T-helper 17 cell (primary cell): ENCODE data around the gene CPN2. TPM values are rescaled to one million over a fixed set of nuclear protein-coding genes. Genes with fewer than 3 reads are reported as not detected.

Experiments
- ATAC-seq: fragments of 150-1000 bp; cut with Tn5 transposase; 2 replicates; pipeline ENCODE4 v1.10.0; 2021; ENCODE audit warnings: mild to moderate bottlenecking, moderate library complexity
- DNase-seq, 3 donors: peaks; one replicate each; pipeline versions ENCODE4 v3.0.0 to v3.0.0-alpha.2; 2020 to 2021
- H3K9me3 ChIP-seq: one replicate; pipeline ENCODE4 v1.7.0; 2013; ENCODE audit warnings: low read length, mild to moderate bottlenecking; ENCODE audit not compliant: control insufficient read depth, poor library complexity, severe bottlenecking
- H3K27ac Mint-ChIP-seq: one replicate; pipeline ENCODE4 v1.8.0; 2022; ENCODE audit warnings: mild to moderate bottlenecking, moderate library complexity, mixed read lengths
- H3K27me3 Mint-ChIP-seq: one replicate; pipeline ENCODE4 v1.8.0; 2022; ENCODE audit warnings: mixed read lengths
- H3K36me3 Mint-ChIP-seq: one replicate; pipeline ENCODE4 v1.8.0; 2022; ENCODE audit warnings: low read depth, mixed read lengths
- H3K4me1 Mint-ChIP-seq: one replicate; pipeline ENCODE4 v1.8.0; 2022; ENCODE audit warnings: mild to moderate bottlenecking, mixed read lengths
- H3K4me3 Mint-ChIP-seq: one replicate; pipeline ENCODE4 v1.8.0; 2022; ENCODE audit warnings: mild to moderate bottlenecking, moderate library complexity, mixed read lengths
- total RNA-seq, 4 donors: library from RNA in 2 of 4; stranded (reverse) in 2 of 4; gene quantifications; one replicate each; pipeline ENCODE4 v1.2.3 and lab custom pipeline; 2022 to 2026

Gene CPN2
- total RNA-seq, result not detected
- 0 reads per million in 2 donors for total RNA-seq (lab: John Stamatoyannopoulos, UW)

- ATAC-seq (no peak), DNase-seq (no peak)
- Mint-ChIP-seq H3K4me1 (no peaks in the 10 kb centered on the region), H3K27ac (no peak within 1 kb of the TSS), H3K36me3 (no peaks in the 10 kb centered on the region), H3K27me3 (no peaks in the 10 kb centered on the region), H3K4me3 (no peak within 1 kb of the TSS)
- H3K9me3 ChIP-seq, result no peaks in the 10 kb centered on the region
These were observed at the start of gene CPN2 for GRCh38 chr3:194351080-194351672. TSS of gene CPN2 (minus strand) at chr3:194351328. CDS start at chr3:194342702, 8,626 bp downstream.

DNA sequence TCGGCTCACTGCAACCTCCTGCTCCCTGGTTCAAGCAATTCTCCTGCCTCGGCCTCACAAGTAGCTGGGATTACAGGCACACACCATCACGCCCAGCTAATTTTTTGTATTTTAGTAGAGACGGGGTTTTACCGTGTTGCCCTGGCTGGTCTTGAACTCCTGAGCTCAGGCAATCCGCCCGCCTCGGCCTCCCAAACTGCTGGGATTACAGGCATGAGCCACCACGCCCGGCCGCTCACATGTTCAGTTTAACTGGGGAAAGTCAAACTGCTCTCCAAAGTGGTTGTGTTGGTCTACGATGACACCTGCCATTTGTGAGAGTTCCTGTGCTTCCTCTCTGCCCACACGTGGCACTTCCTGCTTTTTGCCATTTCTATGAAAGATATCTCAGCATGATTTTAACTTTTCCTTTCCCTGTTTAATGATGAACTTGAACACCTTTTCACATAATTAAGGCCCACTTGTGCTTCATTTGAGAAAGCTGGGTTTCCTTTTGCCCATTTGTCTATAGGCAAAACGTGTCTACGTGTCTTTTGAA, 48.8 kb upstream of the CPN2 start:
- Mint-ChIP-seq H3K4me1 (peaks cover 38% of the 10 kb centered on the region), H3K36me3 (no peaks in the 10 kb centered on the region), H3K27me3 (no peaks in the 10 kb centered on the region), H3K27ac (no peak overlapping the region), H3K4me3 (no peak overlapping the region)
- H3K9me3 ChIP-seq, result no peaks in the 10 kb centered on the region
- DNase-seq, result no peak
- no peak for ATAC-seq

DNA sequence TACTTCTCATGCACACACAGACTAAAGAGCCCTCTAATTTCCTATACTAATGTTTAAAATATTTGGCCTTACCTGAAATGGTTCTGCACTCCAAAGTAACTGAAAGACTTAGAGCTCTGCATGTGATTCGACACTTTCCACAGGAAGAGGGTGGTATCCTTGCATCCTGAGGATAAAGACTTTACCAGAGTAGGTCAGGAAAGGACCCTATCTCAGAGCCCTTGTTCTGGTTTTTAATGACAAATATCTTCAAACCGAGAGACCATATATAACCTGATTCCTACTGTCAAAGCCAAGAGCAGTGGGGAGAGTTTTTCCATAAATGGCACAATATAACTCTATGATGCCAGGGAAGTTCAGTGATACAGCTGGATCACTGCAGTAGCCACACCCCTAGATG, 48.0 kb upstream of the CPN2 start, which contains the start of gene GP5:
TSS of gene GP5 (minus strand) at position 101 of the 400 bp plus-strand sequence. CDS start 984 bp downstream, outside the sequence.
- Mint-ChIP-seq H3K27ac (peak within 1 kb of the TSS; percentile 56), H3K36me3 (no peaks in the 10 kb centered on the region), H3K4me1 (peaks cover 41% of the 10 kb centered on the region), H3K27me3 (no peaks in the 10 kb centered on the region), H3K4me3 (peak within 1 kb of the TSS; percentile 93)
- H3K9me3 ChIP-seq, result no peaks in the 10 kb centered on the region
- DNase-seq (no peak), ATAC-seq (no peak)

GRCh38 chr3:194397757-194398312, 46.7 kb upstream of the CPN2 start:
- peaks cover 41% of the 10 kb centered on the region for H3K4me1 Mint-ChIP-seq
- H3K4me3 Mint-ChIP-seq, result peak overlapping the region; percentile 93
- no peaks in the 10 kb centered on the region for H3K9me3 ChIP-seq
- DNase-seq (no peak), ATAC-seq (peak; percentile 19)
- no peaks in the 10 kb centered on the region for H3K27me3 Mint-ChIP-seq
- peak overlapping the region; percentile 85 for H3K27ac Mint-ChIP-seq
- no peaks in the 10 kb centered on the region for H3K36me3 Mint-ChIP-seq

DNA sequence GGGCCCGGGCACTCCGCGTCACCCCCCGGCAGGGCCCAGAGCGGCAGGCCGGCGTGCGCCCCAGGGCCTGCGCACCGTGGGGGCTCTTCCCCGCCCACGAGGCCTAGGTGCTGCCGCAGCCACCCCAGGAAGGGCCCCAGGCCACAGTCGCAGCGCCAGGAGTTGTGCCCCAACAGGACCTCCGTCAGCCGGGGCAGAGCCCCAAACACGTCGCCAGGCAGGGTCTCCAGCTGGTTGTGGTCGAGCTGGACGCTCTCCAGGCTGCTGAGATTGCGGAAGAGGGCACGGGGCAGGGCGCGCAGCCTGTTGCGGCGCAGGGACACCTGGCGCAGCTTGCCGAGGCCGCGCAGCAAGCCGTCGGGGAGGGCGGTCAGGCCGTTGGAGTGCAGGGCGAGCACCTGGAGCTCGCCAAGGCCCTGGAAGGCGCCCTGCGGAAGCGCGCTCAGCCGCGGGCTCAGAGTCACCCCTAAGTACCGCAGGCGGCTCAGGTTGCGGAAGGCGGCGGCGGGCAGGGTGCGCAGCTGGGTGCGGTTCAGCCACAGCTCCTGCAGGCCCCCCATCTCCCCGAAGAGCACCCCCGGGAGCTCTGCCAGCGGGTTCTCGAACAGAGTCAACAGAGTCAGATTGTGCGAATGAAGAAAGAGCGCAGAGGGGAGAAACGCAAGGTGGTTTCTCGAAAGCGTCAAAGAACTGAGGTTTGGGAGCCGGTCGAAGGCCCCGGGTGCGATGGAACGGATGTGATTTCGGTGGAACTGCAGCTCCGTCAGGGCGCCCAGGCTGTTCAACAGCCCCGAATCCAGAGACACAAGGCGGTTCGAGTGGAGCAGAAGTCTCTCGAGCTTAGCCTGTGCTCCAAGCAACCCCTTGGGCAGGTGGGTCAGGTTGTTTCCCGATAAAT, 46.0 kb upstream of the CPN2 start:
- ATAC-seq (peak; percentile 67), DNase-seq (peak in 2 of 3 donors; percentile 22 to 30)
- Mint-ChIP-seq H3K27ac (peak overlapping the region; percentile 85), H3K27me3 (no peaks in the 10 kb centered on the region), H3K4me3 (peak overlapping the region; percentile 93), H3K36me3 (no peaks in the 10 kb centered on the region), H3K4me1 (peaks cover 41% of the 10 kb centered on the region)
- no peaks in the 10 kb centered on the region for H3K9me3 ChIP-seq

DNA sequence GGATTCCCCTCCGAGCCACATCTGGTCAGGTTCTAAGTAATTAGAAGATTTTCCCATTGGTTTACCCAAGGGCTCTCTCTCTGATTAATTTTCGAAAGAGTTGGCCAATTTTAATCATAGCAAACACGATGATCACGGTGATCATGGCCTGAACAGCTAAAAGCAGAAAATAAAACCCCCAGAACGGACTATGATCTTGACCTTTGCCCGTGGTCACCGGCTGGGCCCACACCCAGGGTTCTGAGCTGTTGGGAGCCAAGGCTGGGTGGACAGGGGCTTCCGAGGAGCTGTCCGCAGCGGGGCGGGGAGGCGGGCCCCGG, 45.4 kb upstream of the CPN2 start:
- H3K9me3 ChIP-seq, result no peaks in the 10 kb centered on the region
- Mint-ChIP-seq H3K36me3 (no peaks in the 10 kb centered on the region), H3K27ac (peak overlapping the region; percentile 85), H3K27me3 (no peaks in the 10 kb centered on the region), H3K4me3 (peak overlapping the region; percentile 93), H3K4me1 (peaks cover 41% of the 10 kb centered on the region)
- DNase-seq (no peak), ATAC-seq (no peak)

GRCh38 chr3:194395778-194396538, 44.8 kb upstream of the CPN2 start:
- Mint-ChIP-seq H3K27ac (peak overlapping the region; percentile 85), H3K4me1 (peaks cover 41% of the 10 kb centered on the region), H3K27me3 (no peaks in the 10 kb centered on the region), H3K36me3 (no peaks in the 10 kb centered on the region), H3K4me3 (peak overlapping the region; percentile 93)
- ATAC-seq (peak; percentile 72), DNase-seq (peak in 1 of 3 donors; percentile 27)
- H3K9me3 ChIP-seq, result no peaks in the 10 kb centered on the region

GRCh38 chr3:194395212-194395611, 44.1 kb upstream of the CPN2 start:
- Mint-ChIP-seq H3K27me3 (no peaks in the 10 kb centered on the region), H3K4me1 (peaks cover 40% of the 10 kb centered on the region), H3K27ac (peak overlapping the region; percentile 85), H3K36me3 (no peaks in the 10 kb centered on the region), H3K4me3 (peak overlapping the region; percentile 93)
- no peak for ATAC-seq
- DNase-seq, result no peak
- H3K9me3 ChIP-seq, result no peaks in the 10 kb centered on the region

- no peaks in the 10 kb centered on the region for H3K9me3 ChIP-seq
- Mint-ChIP-seq H3K36me3 (no peaks in the 10 kb centered on the region), H3K4me3 (no peak overlapping the region), H3K27me3 (no peaks in the 10 kb centered on the region), H3K27ac (no peak overlapping the region), H3K4me1 (peaks cover 23% of the 10 kb centered on the region)
- no peak for DNase-seq
- no peak for ATAC-seq
These were observed 41.4 kb upstream of the CPN2 start for GRCh38 chr3:194392576-194392975.

DNA sequence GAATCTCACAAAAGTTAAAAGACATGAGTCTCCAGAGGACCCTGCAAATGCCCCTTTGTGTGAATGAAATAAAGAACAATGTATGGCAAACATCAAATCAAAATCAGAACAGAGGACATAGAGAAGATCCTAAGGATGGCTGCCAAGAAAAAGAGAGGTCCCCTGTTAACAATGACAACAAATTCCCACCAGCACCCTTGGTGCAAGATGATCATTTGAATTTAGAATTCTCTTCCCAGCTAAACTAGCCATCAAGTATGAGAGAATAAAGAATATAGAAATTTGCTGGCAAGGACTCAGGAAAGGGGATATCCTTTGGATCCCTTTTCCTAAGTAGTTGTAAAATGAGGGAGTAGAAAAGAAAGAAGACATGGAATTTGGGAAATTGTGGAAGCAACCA, 39.7 kb upstream of the CPN2 start:
- Mint-ChIP-seq H3K27ac (no peak overlapping the region), H3K4me3 (no peak overlapping the region), H3K27me3 (no peaks in the 10 kb centered on the region), H3K36me3 (no peaks in the 10 kb centered on the region), H3K4me1 (peaks cover 11% of the 10 kb centered on the region)
- DNase-seq (no peak), ATAC-seq (no peak)
- H3K9me3 ChIP-seq, result no peaks in the 10 kb centered on the region

GRCh38 chr3:194389269-194389668, 38.1 kb upstream of the CPN2 start:
- H3K9me3 ChIP-seq, result no peaks in the 10 kb centered on the region
- H3K4me1 Mint-ChIP-seq, result no peaks in the 10 kb centered on the region
- ATAC-seq (no peak), DNase-seq (no peak)
- H3K4me3 Mint-ChIP-seq, result no peak overlapping the region
- H3K27ac Mint-ChIP-seq, result no peak overlapping the region
- H3K36me3 Mint-ChIP-seq, result no peaks in the 10 kb centered on the region
- H3K27me3 Mint-ChIP-seq, result no peaks in the 10 kb centered on the region

GRCh38 chr3:194387926-194388418, 36.8 kb upstream of the CPN2 start:
- Mint-ChIP-seq H3K27me3 (peaks cover 10% of the 10 kb centered on the region), H3K27ac (no peak overlapping the region), H3K4me3 (no peak overlapping the region), H3K4me1 (peaks cover 2% of the 10 kb centered on the region), H3K36me3 (no peaks in the 10 kb centered on the region)
- H3K9me3 ChIP-seq, result no peaks in the 10 kb centered on the region
- DNase-seq (no peak), ATAC-seq (no peak)
